GM18909 (cell line): ENCODE measurements around the gene AAMDC.
"Not testable (repeated sequence)": the region's sequence is repeated elsewhere in the genome, so short reads cannot be mapped to it uniquely, and the experiment has no call there.

Experiments
- ATAC-seq: cut with Tn5 transposase; IDR thresholded peaks from one replicate; pipeline ENCODE4 v1.9.1; 2021; ENCODE audit warnings: mild to moderate bottlenecking; ENCODE audit not compliant: unreplicated experiment, poor library complexity

Gene AAMDC

DNA sequence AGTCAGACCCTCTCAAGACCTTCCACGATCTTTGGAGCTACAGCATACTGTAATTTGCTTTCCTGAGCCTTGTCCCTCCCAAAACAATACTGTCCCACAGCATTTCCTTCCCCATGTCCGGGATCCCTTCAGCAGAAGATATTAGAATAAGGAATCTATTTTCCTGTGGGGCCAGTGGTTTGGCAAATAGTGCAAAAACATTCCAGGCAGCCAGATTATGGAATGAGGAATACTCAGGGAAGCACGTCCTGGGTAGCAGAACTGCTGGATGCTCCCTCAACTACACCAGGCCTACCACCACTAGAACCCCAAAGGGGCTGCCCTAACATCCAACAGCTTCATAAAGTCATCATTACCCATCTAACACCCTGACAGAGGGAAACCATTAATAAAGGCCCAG lies 61.5 kb downstream of the AAMDC start:
- ATAC-seq: no peak

DNA sequence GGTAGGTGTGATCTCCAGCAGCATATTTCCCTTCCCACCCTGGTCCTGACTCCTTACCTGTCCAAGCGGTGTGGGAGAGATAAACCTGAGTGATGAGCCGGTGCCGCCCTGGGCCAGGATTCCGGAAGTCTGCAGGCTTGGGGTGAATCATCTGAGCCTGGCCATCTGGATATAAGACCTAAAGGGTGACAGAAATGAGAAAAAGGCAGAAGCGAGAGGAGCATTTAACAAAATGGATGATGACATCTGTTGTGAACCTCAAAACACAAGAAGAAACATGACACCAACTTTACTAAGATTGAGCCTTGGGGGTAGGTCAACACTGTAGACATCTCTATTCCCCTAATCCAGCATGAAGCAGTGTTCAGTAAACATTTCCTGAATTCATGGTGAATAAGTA lies 62.8 kb downstream of the AAMDC start:
- ATAC-seq: no peak

DNA sequence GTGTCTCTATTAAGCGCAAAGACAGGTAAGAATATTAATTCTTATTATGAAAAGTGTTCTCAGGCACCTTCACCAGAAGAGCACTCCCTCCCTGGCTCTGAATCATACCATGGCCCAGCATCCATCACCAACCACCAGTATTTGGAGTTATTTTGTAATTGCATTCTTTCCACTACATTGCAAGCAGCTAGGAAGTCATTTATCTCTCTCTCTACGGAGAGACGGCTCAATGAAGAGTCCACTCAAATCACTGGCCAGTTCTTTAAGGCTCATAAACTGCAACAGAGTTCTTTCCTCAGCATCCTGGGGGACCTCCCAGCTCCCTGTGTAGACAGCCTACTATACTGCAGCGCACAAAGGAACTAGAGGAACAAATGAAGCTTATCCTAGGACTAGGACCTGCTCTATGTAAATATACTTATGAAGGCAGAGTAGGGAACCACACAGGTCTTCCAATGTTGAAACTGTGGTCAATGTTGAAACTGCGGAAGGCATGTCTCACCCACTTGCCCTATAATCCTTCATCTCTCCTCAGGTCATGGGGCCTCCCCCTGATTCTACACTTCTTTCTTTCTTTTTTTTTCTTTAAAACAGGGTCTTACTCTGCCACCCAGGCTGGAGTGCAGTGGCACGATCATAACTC lies 63.4 kb downstream of the AAMDC start:
- no peak for ATAC-seq

DNA sequence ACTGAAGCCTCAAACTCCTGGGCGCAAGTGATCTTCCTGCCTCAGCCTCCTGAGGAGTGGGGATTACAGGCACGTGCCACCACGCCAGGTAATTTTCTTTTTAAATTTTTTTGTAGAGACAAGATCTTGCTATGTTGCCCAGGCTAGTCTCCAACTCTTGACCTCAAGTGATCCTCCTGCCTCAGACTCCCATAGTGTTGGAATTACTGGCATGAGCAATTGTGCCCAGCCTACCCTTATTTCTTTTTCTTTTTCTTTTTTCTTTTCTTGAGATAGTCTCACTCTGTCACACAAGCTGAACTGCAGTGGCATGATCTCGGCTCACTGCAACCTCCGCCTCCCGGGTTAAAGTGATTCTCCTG lies 63.9 kb downstream of the AAMDC start:
- ATAC-seq: no peak

DNA sequence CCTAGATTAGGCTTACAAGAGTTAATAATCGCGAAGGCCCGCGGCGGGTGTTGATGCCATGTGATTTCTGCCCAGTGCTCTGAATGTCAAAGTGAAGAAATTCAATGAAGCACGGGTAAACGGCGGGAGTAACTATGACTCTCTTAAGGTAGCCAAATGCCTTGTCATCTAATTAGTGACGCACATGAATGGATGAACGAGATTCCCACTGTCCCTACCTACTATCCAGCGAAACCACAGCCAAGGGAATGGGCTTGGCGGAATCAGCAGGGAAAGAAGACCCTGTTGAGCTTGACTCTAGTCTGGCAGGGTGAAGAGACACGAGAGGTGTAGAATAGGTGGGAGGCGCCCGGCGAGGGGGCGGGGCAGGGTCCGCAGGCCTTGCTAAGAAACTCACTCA lies 65.5 kb downstream of the AAMDC start:
- ATAC-seq: no peak

DNA sequence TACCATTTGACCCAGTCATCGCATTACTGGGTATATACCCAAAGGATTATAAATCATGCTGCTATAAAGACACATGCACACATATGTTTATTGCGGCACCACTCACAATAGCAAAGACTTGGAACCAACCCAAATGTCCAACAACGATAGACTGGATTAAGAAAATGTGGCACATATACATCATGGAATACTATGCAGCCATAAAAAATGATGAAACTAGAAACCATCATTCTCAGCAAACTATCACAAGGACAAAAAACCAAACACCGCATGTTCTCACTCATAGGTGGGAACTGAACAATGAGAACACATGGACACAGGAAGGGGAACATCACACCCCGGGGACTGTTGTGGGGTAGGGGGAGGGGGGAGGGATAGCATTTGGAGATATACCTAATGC lies 68.1 kb downstream of the AAMDC start:
- not testable (repeated sequence) for ATAC-seq

DNA sequence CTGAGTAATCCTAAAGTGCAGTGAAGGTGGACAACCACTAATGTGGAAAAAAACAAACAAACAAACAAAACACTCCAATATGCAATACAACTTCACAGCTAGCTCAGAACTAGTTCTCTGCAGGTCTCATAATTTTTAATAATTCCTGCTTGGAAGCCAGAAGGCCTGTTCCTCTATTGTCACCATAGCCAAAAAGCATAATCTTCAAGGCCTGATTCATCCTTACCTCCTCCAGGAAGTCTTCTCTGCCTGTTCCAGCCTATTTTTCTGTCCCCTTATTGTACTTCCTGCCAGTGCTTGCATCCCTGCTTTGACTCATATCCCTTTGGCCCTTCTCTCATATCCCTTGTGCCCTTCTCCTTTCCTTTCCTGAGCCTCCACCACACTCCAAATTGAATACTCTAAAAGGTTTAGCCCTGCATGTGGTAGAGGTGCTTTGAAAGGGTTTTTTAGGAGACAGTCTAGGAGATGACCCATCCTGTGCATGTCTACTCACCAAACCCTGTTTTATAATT lies 69.2 kb downstream of the AAMDC start:
- not testable (repeated sequence) for ATAC-seq

DNA sequence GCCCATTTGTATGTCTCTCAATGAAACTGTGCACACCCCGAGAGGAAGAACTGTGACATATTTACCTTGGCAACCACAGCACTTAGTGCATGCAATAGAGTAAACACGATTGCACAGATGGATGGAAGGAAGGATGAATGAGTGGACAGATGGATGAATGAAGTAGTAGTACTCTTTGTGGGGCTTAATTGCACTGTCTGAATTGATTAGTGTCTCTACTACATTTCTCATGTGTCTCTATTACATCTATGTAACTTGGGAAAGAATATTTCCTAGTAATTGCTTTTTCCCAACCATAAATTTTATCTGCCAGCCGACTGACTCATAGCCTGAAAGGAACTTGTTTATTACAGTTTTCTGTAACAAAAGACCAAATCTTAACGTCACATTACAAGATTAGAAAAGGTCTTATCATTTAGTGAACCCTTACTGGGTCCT lies 69.7 kb downstream of the AAMDC start:
- ATAC-seq: not testable (repeated sequence)

DNA sequence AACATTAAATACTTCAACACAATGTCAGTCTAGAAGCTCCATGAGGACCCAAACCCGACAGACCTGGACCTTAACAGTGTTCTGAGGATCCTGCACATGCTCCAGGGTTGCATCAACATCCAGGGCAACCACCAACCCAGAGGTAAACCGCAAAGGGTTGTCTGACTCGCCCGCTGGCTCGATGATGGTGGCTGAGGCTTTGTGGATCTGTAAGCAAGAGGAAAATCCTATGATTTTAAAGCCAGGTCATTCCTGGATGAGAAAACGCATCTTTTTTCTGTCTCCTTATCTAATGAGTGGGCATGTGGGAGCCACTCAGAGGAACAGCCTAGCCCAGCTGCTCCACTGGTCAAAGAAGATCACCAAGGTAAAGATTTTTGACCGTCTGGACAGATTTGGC lies 70.3 kb downstream of the AAMDC start:
- ATAC-seq: not testable (repeated sequence)

DNA sequence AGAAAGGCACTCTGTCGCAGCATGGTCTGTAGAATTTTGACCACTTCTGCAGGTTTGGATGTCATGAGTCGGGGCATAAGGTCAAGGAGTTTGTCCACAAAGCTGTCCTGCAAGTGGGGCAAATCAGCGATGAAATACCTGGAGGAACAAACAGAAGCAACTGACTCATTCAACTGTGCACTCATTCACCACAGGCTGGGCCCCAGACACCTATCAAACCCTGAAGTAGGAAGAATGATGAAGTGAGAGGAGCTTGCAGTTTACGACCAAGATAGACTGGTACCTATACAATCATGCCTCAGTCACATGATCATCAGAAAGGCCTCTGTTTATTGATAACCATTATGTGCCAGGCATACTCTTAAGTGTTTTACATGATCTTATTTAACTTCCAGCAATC lies 70.8 kb downstream of the AAMDC start:
- ATAC-seq: not testable (repeated sequence)

DNA sequence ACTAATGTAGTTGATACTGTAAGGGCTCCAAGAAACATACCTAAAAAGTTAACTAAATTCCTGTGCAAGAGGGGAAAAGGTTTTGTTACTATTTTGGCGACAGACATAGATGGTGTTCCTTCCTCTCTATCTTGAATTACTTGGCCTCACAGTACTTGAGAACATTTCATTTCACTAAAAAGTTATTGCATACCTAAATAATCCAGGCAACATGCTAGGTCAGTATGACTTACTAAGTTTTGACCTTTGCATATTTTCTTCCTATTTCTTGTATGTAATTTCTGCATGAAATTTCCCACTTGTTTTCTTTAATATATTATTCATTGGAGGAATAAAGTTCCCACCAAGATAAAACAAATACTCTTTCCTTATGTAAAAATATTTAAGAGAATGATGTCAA lies 74.0 kb downstream of the AAMDC start:
- not testable (repeated sequence) for ATAC-seq

DNA sequence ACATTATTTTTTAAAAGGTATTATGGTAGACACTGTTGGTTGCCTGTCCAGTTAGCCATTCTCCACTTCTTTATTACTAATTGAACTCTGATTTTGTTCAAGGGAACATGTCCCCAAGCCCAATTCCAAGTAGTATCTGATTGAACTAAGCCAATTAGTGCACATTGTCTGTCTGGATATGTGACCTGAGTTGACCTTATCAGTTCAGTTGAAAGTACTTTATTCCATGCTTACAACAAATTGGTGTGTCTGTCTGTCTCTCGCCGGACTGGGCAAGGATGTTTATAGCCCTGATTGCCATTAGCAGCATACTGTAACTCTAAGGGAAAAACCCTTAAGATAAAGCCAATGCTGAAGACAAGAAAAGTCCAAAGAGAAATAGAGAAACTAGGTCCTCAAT lies 87.9 kb downstream of the AAMDC start:
- no peak for ATAC-seq

DNA sequence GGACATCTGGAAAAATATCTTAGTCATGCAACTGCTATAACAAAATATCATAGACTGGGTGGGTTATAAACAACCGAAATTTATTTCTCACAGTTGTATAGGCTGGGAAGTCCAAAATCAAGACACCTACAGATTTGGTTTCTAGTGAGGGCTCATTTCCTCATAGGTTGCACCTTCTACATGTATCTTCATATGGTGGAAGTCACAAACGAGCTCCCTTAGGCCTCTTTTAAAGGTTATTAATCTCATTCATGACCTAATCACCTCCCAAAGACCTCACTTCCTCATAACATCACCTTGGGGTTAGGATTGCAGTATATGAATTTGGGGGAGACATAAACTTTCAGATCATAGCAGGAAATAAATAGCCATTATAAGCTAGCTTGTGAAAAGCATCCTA lies 88.3 kb downstream of the AAMDC start:
- no peak for ATAC-seq

DNA sequence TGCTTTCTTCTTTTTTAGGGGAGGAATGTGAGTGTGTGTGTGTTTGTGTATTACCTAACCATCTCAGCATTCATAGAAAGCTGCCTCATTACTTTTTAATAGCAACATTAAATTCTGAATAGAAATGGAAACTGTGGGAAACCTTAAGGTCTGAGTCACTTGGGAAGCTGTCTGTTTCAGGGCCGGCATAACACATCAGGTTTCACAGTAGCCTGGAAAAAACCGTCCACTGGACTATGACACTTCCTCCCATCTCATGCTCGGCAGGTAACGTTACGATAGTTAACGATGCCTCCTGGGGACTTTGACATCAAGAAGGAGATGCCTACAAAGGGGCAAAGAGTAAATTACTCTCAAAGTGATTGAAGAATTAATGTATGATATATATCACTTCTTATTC lies 89.9 kb downstream of the AAMDC start:
- not testable (repeated sequence) for ATAC-seq

DNA sequence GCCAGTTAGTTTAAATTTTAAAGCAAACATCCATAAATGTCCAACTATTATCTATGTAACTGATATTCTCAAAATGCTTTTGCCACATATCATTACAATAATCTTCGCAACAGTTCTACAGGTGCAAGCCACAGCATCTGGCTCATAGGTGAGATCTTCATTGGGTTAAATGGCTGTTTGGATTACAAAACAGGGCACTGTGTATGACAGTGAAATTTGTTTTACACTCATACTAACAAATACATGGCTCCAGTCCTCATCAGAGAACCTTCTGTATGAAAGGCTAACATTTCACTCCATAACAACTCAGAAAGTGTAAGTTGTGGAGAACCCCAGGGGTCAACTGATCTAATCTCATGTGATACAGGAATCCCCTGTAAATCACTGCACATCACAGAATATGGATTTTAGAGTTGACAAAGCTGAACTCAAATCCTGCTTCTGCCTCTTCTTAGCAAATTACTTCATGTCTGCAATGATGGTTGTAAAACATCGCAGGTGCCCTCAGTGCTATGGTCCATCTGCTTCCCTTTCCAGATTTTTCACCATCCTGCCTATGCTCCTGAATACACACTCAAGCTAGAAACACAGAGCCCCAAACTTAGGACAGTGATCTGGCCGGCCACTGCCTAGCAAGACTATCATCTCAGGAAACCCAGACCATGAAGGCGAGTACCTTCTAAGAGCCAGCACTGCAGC lies 92.8 kb downstream of the AAMDC start:
- not testable (repeated sequence) for ATAC-seq

DNA sequence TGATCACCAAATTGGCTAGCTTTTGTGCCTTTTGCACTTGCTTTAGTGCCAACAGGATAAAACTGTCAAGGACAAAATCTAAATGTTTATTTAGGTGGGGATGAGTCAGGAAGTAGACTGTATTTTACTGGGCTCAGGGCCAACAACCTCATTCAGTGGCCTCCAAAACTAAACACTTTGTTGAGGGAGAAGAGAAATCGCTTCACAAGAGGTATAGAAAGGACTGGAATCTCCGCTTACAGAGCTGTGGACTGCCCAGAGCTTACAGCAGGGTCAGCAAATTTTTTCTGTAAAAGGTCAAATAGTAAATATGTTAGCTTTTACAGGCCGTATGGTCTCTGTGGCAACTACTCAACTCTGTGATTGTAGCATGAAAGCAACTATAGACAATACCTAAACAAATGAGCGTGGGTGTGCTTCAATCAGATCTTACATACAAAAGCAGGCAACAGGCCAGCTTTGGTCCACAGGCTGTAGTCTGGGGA lies 93.4 kb downstream of the AAMDC start:
- ATAC-seq: not testable (repeated sequence)

DNA sequence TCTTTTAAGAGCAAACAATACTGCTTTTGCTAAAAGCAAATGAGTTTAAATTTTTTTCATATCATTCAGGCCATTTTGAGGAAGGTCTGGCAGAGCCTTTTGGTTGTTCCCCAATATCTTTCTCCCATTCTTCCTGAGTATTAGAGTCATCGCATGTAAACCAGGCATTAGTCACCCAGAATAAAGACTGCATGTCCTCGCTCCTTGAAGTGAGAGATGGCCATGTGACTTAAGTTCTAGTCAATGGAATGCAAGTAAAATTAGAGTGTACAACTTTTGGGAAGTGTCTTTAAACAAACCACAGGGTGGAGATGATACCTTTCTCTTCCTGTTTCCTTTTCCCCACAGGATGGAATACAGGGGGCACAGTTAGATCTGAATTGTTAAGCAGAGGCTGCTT lies 96.8 kb downstream of the AAMDC start:
- ATAC-seq: not testable (repeated sequence)
